GM21367 (cell line): ENCODE data around the gene NUP35.
"Not testable (repeated sequence)": the region's sequence is repeated elsewhere in the genome, so short reads cannot be mapped to it uniquely, and the experiment has no call there.

Experiments used
- ATAC-seq: cut with Tn5 transposase; IDR thresholded peaks from one replicate; pipeline ENCODE4 v1.9.1; 2021; ENCODE audit not compliant: unreplicated experiment

Gene NUP35

GRCh38 chr2:183126635-183127034 lies 2.4 kb downstream of the NUP35 start:
- no peak for ATAC-seq

GRCh38 chr2:183134016-183134415 lies 9.8 kb downstream of the NUP35 start:
- no peak for ATAC-seq

DNA sequence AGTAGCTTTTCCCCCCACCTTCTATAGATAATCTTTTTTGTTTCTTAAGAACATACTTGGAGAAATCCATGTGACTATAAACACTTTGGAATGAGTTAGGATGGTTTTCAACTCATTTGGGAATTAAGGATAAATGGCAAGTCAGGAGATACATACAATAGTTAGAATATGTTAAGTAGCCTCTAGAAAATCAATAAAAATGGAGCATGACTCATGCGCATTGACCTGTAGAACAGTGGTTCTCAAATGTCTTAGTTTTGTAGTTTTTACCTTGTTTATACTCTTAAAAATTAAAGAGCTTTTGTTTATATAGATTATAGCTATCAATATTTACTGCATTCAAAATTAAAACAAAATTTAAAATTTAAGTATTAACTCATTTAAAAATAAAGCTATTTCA lies 24.7 kb downstream of the NUP35 start:
- ATAC-seq = no peak

DNA sequence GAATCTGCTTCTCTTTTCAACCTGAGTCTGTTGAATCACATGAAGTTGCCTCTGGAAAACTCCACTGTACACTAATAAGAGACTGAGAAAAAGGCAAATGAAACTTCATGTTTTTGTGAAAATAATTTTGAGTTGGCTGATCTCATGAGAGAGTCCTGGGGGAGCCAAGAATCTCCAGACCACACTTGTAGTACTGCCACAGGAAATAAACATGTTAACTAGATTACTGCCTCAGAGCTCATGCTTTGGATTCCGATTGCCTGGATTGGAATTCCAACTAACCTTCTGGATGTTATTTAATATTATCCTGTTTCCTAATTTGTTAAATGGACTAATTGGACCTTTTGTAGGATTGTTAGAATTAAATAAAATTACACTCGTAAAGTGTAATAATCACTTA lies 25.2 kb downstream of the NUP35 start:
- no peak for ATAC-seq

- not testable (repeated sequence) for ATAC-seq
These were observed 28.0 kb downstream of the NUP35 start for GRCh38 chr2:183152280-183152679.

GRCh38 chr2:183153967-183154366 lies 29.7 kb downstream of the NUP35 start:
- ATAC-seq = no peak

DNA sequence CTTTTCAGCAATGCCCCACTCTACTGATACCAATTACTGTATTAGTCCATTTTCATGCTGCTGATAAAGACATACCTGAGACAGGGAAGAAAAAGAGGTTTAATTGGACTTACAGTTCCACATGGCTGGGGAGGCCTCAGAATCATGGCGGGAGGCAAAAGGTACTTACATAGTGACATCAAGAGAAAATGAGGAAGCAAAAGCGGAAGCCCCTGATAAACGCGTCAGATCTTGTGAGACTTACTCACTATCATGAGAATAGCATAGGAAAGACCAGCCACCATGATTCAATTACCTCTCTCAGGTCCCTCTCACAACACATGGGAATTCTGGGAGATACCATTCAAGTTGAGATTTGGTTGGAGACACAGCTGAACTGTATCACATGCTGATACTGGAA lies 30.5 kb downstream of the NUP35 start:
- ATAC-seq = not testable (repeated sequence)

DNA sequence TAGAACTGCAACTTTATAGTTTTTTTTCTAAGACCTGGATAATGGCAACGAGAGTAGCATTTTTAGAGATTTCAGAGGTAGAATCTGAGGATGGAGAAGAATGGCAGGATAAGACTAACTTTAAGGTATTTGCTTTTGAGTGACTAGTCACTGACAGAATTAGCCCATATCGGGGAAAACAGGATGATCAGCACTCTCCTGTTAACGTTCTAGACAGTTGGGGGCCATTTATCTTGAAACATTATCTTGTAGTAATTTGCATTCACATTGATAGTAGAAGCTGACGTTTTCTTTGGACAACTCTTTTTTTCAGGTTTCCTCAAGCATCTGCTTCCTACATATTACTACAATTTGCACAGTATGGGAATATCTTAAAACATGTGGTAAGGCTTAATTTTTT lies 32.9 kb downstream of the NUP35 start:
- no peak for ATAC-seq

DNA sequence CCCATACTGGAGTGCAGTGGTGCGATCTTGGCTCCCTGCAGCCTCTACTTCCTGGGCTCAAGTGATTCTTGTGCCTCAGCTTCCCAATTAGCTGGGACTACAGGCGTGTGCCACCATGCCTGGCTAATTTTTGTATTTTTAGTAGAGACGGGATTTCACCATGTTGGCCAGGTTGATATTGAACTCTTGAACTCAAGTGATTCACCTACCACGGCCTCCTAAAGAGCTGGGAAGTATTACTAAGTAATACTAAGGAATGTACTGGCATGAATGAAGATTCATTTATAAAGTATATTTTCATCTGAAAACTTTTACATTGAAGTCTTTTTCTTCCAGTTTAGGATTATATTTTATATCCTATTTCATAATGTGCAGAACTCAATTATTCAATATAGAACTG lies 38.1 kb downstream of the NUP35 start:
- no peak for ATAC-seq

GRCh38 chr2:183163821-183164649 lies 39.8 kb downstream of the NUP35 start:
- no peak for ATAC-seq

DNA sequence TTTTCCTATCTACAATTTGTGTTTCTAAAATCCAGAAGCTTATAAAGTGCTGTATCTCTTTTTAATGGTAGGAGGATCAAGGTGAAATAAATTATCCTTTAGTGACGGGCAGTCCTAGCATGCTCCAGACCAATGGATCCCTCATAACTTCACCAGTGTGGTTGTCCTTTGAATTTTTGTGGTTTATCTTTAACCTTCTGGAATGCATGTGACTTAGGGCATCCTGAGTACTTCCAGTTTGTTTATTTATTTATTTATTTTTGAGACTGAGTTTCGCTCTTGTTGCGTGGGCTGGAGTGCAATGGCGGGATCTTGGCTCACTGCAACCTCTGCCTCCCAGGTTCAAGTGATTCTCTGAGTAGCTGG lies 40.4 kb downstream of the NUP35 start:
- ATAC-seq = no peak

DNA sequence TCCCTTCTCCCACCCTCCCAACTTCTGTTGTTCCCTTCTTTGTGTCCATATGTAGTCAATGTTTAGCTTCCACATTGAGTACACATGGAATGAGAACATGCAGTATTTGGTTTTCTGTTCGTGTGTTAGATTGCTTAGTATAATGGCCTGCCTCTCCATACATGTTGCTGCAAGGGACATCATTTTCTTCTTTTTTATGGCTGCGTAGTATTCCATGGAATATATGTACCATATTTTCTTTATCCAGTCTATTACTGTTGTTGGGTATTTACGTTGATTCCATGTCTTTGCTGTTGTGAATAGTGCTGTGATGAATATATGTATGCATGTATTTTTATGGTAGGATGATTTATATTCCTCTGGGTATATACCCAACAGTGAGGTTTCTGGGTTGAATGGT lies 42.0 kb downstream of the NUP35 start:
- no peak for ATAC-seq

- not testable (repeated sequence) for ATAC-seq
These were observed 42.7 kb downstream of the NUP35 start for GRCh38 chr2:183166976-183167375.

- ATAC-seq = no peak
These were observed 48.1 kb downstream of the NUP35 start for GRCh38 chr2:183172220-183172887.

- ATAC-seq = no peak
These were observed 54.9 kb downstream of the NUP35 start for GRCh38 chr2:183179156-183179555.

DNA sequence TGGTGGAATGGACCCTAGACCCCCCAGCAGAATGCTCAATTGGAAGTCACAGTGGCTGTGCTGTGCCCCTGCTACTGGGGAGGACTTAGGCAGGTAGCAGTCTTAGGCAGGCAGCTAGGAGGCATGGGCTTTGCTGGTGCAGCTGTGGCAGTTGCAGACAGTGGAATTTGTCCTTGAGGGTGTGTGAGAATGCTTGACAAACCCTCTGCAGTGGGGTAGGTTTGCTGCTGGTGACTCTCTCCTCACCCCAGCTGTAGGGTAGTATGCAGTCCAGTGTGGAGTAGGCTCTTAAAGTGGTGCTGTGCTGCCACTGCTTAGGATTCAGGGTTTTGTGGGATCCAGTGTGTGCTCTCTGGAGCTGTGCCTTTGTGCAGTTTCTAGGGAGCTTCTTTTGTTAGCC lies 61.3 kb downstream of the NUP35 start:
- no peak for ATAC-seq

GRCh38 chr2:183186296-183186695 lies 62.1 kb downstream of the NUP35 start:
- no peak for ATAC-seq

GRCh38 chr2:183186766-183187165 lies 62.5 kb downstream of the NUP35 start:
- no peak for ATAC-seq

DNA sequence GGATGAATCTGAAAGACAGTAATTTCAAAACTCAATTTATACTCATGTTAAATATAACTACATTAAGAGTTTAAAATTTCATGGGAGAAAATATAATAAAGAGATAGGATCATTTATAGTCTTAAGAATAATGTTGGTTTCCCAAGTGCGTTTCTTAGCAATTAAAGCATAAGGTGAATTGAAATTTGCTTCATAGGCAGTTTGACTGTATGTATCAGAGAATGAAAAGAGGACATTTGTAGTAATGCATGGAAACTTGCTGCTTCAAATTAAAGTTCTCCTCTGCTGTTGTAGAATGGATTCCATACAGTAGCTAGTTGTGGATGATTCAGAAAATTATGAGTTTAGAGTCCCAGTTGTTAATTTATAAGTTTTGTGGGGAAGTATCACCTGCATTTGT lies 68.1 kb downstream of the NUP35 start:
- no peak for ATAC-seq

- ATAC-seq = no peak
These were observed 69.7 kb downstream of the NUP35 start for GRCh38 chr2:183193904-183194303.

- ATAC-seq = no peak
These were observed 71.2 kb downstream of the NUP35 start for GRCh38 chr2:183195397-183195796.

- ATAC-seq = no peak
These were observed 71.8 kb downstream of the NUP35 start for GRCh38 chr2:183195998-183196409.

GRCh38 chr2:183204397-183204796 lies 80.2 kb downstream of the NUP35 start:
- no peak for ATAC-seq
